ENCODE results near the gene FRAT1.

FRAT1 gene

GRCh38 chr10:97334370-97335175 lies 15.5 kb downstream of the FRAT1 start, which contains the start of gene FRAT2 (continued):
- TF ChIP-seq, protein P1, sequence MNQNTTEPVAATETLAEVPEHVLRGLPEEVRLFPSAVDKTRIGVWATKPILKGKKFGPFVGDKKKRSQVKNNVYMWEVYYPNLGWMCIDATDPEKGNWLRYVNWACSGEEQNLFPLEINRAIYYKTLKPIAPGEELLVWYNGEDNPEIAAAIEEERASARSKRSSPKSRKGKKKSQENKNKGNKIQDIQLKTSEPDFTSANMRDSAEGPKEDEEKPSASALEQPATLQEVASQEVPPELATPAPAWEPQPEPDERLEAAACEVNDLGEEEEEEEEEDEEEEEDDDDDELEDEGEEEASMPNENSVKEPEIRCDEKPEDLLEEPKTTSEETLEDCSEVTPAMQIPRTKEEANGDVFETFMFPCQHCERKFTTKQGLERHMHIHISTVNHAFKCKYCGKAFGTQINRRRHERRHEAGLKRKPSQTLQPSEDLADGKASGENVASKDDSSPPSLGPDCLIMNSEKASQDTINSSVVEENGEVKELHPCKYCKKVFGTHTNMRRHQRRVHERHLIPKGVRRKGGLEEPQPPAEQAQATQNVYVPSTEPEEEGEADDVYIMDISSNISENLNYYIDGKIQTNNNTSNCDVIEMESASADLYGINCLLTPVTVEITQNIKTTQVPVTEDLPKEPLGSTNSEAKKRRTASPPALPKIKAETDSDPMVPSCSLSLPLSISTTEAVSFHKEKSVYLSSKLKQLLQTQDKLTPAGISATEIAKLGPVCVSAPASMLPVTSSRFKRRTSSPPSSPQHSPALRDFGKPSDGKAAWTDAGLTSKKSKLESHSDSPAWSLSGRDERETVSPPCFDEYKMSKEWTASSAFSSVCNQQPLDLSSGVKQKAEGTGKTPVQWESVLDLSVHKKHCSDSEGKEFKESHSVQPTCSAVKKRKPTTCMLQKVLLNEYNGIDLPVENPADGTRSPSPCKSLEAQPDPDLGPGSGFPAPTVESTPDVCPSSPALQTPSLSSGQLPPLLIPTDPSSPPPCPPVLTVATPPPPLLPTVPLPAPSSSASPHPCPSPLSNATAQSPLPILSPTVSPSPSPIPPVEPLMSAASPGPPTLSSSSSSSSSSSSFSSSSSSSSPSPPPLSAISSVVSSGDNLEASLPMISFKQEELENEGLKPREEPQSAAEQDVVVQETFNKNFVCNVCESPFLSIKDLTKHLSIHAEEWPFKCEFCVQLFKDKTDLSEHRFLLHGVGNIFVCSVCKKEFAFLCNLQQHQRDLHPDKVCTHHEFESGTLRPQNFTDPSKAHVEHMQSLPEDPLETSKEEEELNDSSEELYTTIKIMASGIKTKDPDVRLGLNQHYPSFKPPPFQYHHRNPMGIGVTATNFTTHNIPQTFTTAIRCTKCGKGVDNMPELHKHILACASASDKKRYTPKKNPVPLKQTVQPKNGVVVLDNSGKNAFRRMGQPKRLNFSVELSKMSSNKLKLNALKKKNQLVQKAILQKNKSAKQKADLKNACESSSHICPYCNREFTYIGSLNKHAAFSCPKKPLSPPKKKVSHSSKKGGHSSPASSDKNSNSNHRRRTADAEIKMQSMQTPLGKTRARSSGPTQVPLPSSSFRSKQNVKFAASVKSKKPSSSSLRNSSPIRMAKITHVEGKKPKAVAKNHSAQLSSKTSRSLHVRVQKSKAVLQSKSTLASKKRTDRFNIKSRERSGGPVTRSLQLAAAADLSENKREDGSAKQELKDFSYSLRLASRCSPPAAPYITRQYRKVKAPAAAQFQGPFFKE (tag by site-specific recombination; IDR thresholded peaks at IDR 0.05; ENCODE audit: borderline replicate concordance): no peak
- TF ChIP-seq ZBTB21 (tag by site-specific recombination; IDR thresholded peaks at IDR 0.05): peak; percentile 33; the same call in 1 of the 2 replicates
- no peak for TF ChIP-seq ZNF223 (tag by site-specific recombination; IDR thresholded peaks at IDR 0.05)
- TF ChIP-seq ZXDB (tag by site-specific recombination; IDR thresholded peaks at IDR 0.05): peak; percentile 91; the same call in 1 of the 2 replicates
- TF ChIP-seq ZNF175 (tag by site-specific recombination; IDR thresholded peaks at IDR 0.05): no peak
- TF ChIP-seq ZNF248 (tag by site-specific recombination; IDR thresholded peaks at IDR 0.05): no peak
- no peak for TF ChIP-seq ZNF747 (tag by site-specific recombination; IDR thresholded peaks at IDR 0.05)
- TF ChIP-seq ZNF626 (tag by site-specific recombination; IDR thresholded peaks at IDR 0.05): no peak
- no peak for TF ChIP-seq ZNF645 (tag by site-specific recombination; IDR thresholded peaks at IDR 0.05)
- TF ChIP-seq SP7 (tag by site-specific recombination; IDR thresholded peaks at IDR 0.05): peak; percentile 96
- TF ChIP-seq ZNF433 (tag by site-specific recombination; IDR thresholded peaks at IDR 0.05; ENCODE audit: low read depth): no peak
- TF ChIP-seq ZNF449 (tag by site-specific recombination; IDR thresholded peaks at IDR 0.05): peak; percentile 52
- peak; percentile 75; the same call in 1 of the 2 replicates for TF ChIP-seq ZNF76 (tag by site-specific recombination; IDR thresholded peaks at IDR 0.05; ENCODE audit: borderline replicate concordance, low read depth)
- no peak for TF ChIP-seq ZBTB49 (tag by site-specific recombination; IDR thresholded peaks at IDR 0.05; ENCODE audit: low read depth)
- TF ChIP-seq ZBTB8A (tag by site-specific recombination; IDR thresholded peaks at IDR 0.05): peak; percentile 97
- TF ChIP-seq ZNF18 (tag by site-specific recombination; IDR thresholded peaks at IDR 0.05): no peak
- TF ChIP-seq ZNF837 (tag by site-specific recombination; IDR thresholded peaks at IDR 0.05): no peak
- TF ChIP-seq PATZ1 (tag by site-specific recombination; IDR thresholded peaks at IDR 0.05): peak; percentile 93
- TF ChIP-seq ZNF280C (tag by site-specific recombination; IDR thresholded peaks at IDR 0.05): no peak
- TF ChIP-seq ZNF155 (tag by site-specific recombination; IDR thresholded peaks at IDR 0.05): no peak
